ENCODE results near the gene ATXN7L1.

DNA sequence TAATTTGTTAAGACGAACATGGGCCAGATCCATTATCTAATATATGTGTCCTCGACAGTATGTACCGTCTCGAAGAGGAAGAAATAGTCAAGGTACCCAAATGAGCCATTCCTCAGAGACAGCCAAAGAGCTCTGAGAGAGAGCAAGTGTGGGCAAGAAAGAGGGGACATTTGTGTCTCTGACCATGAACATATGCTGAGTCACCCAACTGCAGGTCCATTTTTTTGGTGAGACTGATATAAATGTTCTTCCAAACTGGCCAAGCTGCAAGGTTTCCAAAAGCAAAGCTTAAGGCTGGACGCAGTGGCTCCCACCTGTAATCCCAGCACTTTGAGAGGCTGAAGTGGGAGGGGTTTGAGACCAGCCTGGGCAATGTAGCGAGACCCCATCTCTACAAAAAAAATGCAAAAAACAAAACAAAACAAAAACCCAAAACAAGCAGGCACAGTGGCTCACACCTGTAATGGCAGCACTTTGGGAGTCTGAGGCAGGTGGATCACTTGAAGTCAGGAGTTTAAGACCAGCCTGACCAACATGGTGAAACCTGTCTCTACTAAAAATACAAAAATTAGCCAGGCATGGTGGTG, 26.0 kb upstream of the ATXN7L1 start:
- TF ChIP-seq, protein P1, sequence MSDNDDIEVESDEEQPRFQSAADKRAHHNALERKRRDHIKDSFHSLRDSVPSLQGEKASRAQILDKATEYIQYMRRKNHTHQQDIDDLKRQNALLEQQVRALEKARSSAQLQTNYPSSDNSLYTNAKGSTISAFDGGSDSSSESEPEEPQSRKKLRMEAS (CRISPR knock-in tag; IDR thresholded peaks at IDR 0.05), result no peak
- TF ChIP-seq, protein P2, sequence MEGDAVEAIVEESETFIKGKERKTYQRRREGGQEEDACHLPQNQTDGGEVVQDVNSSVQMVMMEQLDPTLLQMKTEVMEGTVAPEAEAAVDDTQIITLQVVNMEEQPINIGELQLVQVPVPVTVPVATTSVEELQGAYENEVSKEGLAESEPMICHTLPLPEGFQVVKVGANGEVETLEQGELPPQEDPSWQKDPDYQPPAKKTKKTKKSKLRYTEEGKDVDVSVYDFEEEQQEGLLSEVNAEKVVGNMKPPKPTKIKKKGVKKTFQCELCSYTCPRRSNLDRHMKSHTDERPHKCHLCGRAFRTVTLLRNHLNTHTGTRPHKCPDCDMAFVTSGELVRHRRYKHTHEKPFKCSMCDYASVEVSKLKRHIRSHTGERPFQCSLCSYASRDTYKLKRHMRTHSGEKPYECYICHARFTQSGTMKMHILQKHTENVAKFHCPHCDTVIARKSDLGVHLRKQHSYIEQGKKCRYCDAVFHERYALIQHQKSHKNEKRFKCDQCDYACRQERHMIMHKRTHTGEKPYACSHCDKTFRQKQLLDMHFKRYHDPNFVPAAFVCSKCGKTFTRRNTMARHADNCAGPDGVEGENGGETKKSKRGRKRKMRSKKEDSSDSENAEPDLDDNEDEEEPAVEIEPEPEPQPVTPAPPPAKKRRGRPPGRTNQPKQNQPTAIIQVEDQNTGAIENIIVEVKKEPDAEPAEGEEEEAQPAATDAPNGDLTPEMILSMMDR (IDR thresholded peaks at IDR 0.05), result no peak
